ENCODE results near the gene CCDC85B. TPM values are rescaled to one million over a fixed set of nuclear protein-coding genes. Genes with fewer than 3 reads are reported as not detected.

Gene CCDC85B
- total RNA-seq, 1 donor from 2014 or later: 3.9 TPM

GRCh38 chr11:65911682-65912568 lies 21.5 kb downstream of the CCDC85B start:
- Histone ChIP-seq H2AFZ (replicated peaks) (peak overlapping the region; percentile 86), H3K36me3 (no peaks in the 10 kb centered on the region), H3K4me1 (no peaks in the 10 kb centered on the region), H3F3A (ENCODE audit: low read depth) (peaks cover 3% of the 10 kb centered on the region), H3K79me2 (ENCODE audit: low read depth) (no peaks in the 10 kb centered on the region), H4K20me1 (ENCODE audit: low read depth) (no peaks in the 10 kb centered on the region), H3K4me3 (no peak overlapping the region), H3K4me2 (no peak overlapping the region), H3K27ac (no peak overlapping the region), H3K9me3 (ENCODE audit: low read depth) (no peaks in the 10 kb centered on the region), H3K9ac (no peak overlapping the region), H3K27me3 (peaks cover 27% of the 10 kb centered on the region)
- peaks cover 3% of the 10 kb centered on the region for H3K27me3 Mint-ChIP-seq (ENCODE audit: insufficient read depth, low read depth)
- DNase-seq (ENCODE audit: low spot score): peak; percentile 67
- TF ChIP-seq EZH2 (IDR thresholded peaks at IDR 0.05): no peak
- peak; percentile 49 for TF ChIP-seq CTCF (IDR thresholded peaks at IDR 0.05)
- TF ChIP-seq EZH2phosphoT487 (IDR thresholded peaks at IDR 0.05): no peak
- H3K9me3 Mint-ChIP-seq: no peaks in the 10 kb centered on the region
- peak overlapping the region; percentile 57 for H3K4me3 Mint-ChIP-seq
- peaks cover 25% of the 10 kb centered on the region for H3K4me1 Mint-ChIP-seq
- peak overlapping the region; percentile 96 for H3K27ac Mint-ChIP-seq
- H3K36me3 Mint-ChIP-seq: peaks cover 5% of the 10 kb centered on the region

- no peak for DNase-seq (ENCODE audit: low spot score)
- Histone ChIP-seq H3K9ac (no peak overlapping the region), H3K27me3 (peaks cover 18% of the 10 kb centered on the region), H3K9me3 (ENCODE audit: low read depth) (no peaks in the 10 kb centered on the region), H3F3A (ENCODE audit: low read depth) (peaks cover 3% of the 10 kb centered on the region), H3K27ac (no peak overlapping the region), H3K79me2 (ENCODE audit: low read depth) (peaks cover 5% of the 10 kb centered on the region), H3K4me2 (no peak overlapping the region), H2AFZ (replicated peaks) (no peak overlapping the region), H4K20me1 (ENCODE audit: low read depth) (no peaks in the 10 kb centered on the region), H3K4me3 (no peak overlapping the region), H3K36me3 (no peaks in the 10 kb centered on the region), H3K4me1 (peaks cover 3% of the 10 kb centered on the region)
- Mint-ChIP-seq H3K4me3 (no peak overlapping the region), H3K27me3 (ENCODE audit: insufficient read depth, low read depth) (peaks cover 5% of the 10 kb centered on the region), H3K4me1 (peaks cover 29% of the 10 kb centered on the region), H3K36me3 (peaks cover 5% of the 10 kb centered on the region), H3K9me3 (no peaks in the 10 kb centered on the region), H3K27ac (no peak overlapping the region)
- TF ChIP-seq EZH2 (IDR thresholded peaks at IDR 0.05): no peak
These were observed 22.4 kb downstream of the CCDC85B start for GRCh38 chr11:65912845-65913244.

- H3K27me3 ChIP-seq: no peaks in the 10 kb centered on the region
- peaks cover 24% of the 10 kb centered on the region for H3K4me1 Mint-ChIP-seq
- no peak overlapping the region for H3K9ac ChIP-seq
- H3K4me2 ChIP-seq: no peak overlapping the region
- no peaks in the 10 kb centered on the region for H3K9me3 Mint-ChIP-seq
- peaks cover 18% of the 10 kb centered on the region for H3K79me2 ChIP-seq (ENCODE audit: low read depth)
- no peaks in the 10 kb centered on the region for H3K9me3 ChIP-seq (ENCODE audit: low read depth)
- H3K27me3 Mint-ChIP-seq (ENCODE audit: insufficient read depth, low read depth): peaks cover 3% of the 10 kb centered on the region
- peaks cover 5% of the 10 kb centered on the region for H3K36me3 Mint-ChIP-seq
- peaks cover 7% of the 10 kb centered on the region for H3K4me1 ChIP-seq
- no peaks in the 10 kb centered on the region for H3K36me3 ChIP-seq
- no peak overlapping the region for H3K27ac ChIP-seq
- no peak overlapping the region for H2AFZ ChIP-seq (replicated peaks)
- peaks cover 4% of the 10 kb centered on the region for H4K20me1 ChIP-seq (ENCODE audit: low read depth)
- TF ChIP-seq EZH2 (IDR thresholded peaks at IDR 0.05): no peak
- no peak for TF ChIP-seq EZH2phosphoT487 (IDR thresholded peaks at IDR 0.05)
- TF ChIP-seq CTCF (IDR thresholded peaks at IDR 0.05): no peak
- DNase-seq (ENCODE audit: low spot score): no peak
- peak overlapping the region; percentile 82 for H3K27ac Mint-ChIP-seq
- H3F3A ChIP-seq (ENCODE audit: low read depth): peaks cover 3% of the 10 kb centered on the region
- H3K4me3 Mint-ChIP-seq: no peak overlapping the region
- no peak overlapping the region for H3K4me3 ChIP-seq
These were observed 24.8 kb downstream of the CCDC85B start for GRCh38 chr11:65915101-65915820.

Data from neural progenitor cell (in vitro differentiated cells).